Measurements from ENCODE around the gene IFT172.

GRCh38 chr2:27531983-27532382, 42.4 kb upstream of the IFT172 start:
- TF ChIP-seq, protein P1, sequence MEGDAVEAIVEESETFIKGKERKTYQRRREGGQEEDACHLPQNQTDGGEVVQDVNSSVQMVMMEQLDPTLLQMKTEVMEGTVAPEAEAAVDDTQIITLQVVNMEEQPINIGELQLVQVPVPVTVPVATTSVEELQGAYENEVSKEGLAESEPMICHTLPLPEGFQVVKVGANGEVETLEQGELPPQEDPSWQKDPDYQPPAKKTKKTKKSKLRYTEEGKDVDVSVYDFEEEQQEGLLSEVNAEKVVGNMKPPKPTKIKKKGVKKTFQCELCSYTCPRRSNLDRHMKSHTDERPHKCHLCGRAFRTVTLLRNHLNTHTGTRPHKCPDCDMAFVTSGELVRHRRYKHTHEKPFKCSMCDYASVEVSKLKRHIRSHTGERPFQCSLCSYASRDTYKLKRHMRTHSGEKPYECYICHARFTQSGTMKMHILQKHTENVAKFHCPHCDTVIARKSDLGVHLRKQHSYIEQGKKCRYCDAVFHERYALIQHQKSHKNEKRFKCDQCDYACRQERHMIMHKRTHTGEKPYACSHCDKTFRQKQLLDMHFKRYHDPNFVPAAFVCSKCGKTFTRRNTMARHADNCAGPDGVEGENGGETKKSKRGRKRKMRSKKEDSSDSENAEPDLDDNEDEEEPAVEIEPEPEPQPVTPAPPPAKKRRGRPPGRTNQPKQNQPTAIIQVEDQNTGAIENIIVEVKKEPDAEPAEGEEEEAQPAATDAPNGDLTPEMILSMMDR (IDR thresholded peaks at IDR 0.05), result no peak
- TF ChIP-seq FOXJ3 (CRISPR knock-in tag; IDR thresholded peaks at IDR 0.05; ENCODE audit: borderline replicate concordance) (no peak), SP1 (CRISPR knock-in tag; conservative IDR thresholded peaks at IDR 0.05) (no peak), TEAD1 (CRISPR knock-in tag; IDR thresholded peaks at IDR 0.05) (no peak), GABPB1 (CRISPR knock-in tag; IDR thresholded peaks at IDR 0.05) (no peak), NFE2L1 (CRISPR knock-in tag; IDR thresholded peaks at IDR 0.05) (no peak), MXD4 (CRISPR knock-in tag; IDR thresholded peaks at IDR 0.05; ENCODE audit: borderline replicate concordance) (no peak), ZNF423 (CRISPR knock-in tag; IDR thresholded peaks at IDR 0.05) (no peak)

Measured in WTC11 (cell line).